Forelimb muscle (tissue), 1 donor: Measurements from ENCODE around the gene MYOZ2. TPM values are rescaled to one million over a fixed set of nuclear protein-coding genes. Genes with fewer than 3 reads are reported as not detected.

Experiments
- DNase-seq: peaks from one replicate; pipeline ENCODE4 v3.0.0-alpha.2; 2013; ENCODE audit warnings: low read depth
- polyA plus RNA-seq: library from polyadenylated mRNA; unstranded; fragments of 120-200 nt; gene quantifications from one replicate; pipeline ENCODE4 v1.2.1, GENCODE V29; 2013; ENCODE audit not compliant: insufficient read length

MYOZ2 gene
- polyA plus RNA-seq = 322 TPM

DNA sequence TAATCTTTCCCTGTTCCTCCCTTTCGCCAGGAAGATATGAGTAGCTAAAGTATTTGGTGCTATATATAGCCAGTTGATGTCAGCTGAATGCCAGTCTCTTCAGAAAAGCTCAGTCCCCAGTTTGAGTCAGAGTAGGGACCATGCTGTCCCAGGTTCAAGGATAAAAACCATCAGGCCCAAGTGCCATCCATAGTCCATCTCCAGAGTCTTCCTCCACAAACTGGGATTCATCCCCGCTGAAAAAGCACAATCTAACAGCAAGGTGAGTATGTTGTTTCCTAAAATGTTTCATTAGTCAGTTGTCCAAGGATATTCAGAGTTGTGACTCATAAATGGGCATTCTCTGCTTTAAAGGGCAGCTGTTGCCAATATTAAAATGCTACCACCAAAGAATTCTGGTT, at the start of gene MYOZ2:
TSS of gene MYOZ2 (plus strand) at position 112 of the 401 bp plus-strand sequence. CDS start 694 bp downstream, outside the sequence.
- no peak for DNase-seq

DNA sequence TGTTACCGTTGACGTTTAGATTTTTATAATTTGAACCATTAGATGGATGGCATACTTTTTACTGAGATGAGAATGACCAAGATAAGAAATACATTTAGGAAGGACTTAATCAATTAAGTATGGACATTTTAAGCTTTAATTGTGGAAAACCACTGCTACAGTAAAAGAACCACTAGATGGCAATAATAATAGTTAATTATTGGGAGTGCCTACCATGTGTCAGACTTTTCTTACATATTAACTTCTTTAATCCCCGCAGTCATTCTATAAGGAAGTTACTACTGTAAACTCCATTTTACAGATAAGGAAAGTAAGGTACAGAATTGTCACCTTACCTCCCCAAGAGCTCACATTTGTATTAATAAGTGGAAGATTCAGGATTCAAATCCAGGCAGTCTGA, 48.5 kb upstream of the MYOZ2 start:
- no peak for DNase-seq

DNA sequence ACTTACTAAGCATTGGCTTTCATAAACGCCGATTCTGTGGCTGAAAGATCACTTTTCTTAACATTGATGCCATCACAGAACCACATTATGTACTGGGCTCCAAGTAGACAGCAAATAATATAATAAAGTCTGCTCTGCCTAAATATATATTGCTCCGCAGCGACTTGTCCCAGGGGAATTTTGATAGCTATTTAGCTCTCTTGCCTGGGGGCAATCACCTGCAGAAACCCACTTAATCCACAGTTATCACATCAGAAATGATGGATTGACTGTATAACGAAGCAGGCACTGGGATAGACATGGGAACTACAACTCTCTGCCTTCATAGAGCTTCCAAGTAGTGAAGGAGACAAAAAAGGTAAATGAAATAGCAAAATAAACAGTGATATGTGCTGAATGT, 48.0 kb upstream of the MYOZ2 start:
- no peak for DNase-seq

DNA sequence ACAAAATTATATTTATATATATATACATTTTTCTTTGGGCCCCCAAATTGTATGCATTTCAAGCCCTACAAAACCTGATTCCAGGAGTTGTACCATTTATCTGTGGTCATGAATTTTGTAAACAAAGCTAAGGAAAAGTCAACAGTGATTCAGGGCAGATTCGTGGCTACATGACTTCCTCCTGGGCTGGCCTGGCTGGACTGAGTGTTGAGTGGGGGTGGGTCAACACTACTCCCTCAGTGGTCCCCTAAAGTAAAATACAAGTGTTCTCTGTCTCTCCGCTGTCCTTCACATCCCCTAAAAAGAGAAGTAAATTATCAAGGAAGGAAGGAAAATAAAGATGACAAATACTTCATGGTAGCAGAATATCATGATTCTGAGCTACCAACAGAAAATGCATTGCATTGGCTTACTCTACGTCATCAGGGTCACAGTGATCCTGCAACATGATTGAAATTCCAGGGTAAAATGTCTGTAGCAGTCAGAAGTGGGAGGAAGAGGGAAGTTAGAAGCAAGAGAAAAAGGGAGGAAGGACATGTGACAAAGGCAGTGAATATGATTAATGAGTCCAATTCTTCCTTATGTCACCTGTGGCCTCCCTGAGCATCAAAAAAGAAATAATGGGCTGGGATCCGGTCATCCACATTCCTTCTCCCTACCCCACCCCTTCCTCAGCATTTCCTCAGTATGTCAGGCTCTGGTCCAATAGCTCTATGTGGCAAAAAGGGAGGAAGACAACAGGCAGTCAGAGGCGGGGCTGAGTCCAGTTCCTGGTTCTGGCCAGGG, 42.4 kb upstream of the MYOZ2 start:
- no peak for DNase-seq

DNA sequence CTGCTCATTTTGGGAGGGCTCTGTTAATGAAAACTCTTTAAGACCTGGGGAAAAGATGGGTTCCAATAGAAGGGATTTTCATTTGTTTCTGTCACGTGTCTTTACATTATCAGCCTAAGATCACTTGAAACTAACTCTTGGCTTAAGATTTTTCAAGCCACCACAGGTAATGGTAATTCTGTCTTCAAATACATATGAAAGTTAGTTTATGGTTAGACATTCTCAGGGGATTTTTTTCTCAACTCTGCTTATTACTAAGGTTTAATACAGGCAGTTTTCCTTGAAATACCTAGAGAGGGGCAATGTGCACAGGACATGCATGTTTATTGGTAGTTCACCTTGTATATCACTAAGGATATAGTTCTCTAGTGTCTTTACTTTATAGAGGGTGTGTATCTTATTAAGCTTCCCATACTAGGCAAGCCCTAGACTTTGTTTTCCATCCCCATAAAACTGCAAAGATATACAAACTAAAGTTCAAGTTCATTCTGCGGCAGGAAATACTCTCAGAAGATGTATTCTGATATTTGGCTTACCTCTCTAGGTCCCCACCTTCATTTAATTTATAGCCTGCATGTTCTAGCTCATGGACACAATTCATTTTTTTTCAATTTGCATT, 38.2 kb upstream of the MYOZ2 start:
- DNase-seq = no peak

DNA sequence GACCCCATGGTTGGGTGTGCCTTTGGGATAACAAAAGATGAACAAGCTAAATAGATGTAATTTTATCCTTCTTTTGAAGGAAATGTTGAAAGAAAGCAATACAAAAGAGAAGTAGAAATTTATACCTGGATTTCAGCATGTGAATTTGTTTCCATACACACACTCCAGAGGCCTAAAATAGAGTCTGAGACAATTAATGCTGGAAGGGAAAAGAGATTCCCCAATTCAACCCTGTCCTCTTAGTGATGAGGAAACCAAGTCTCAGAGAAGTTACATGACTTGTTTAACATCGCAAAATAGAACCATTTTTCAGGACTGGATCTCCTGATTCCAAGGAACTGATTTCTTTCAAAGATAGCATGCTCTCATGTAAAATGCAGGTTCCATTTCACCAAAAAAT, 37.3 kb upstream of the MYOZ2 start:
- DNase-seq = no peak

DNA sequence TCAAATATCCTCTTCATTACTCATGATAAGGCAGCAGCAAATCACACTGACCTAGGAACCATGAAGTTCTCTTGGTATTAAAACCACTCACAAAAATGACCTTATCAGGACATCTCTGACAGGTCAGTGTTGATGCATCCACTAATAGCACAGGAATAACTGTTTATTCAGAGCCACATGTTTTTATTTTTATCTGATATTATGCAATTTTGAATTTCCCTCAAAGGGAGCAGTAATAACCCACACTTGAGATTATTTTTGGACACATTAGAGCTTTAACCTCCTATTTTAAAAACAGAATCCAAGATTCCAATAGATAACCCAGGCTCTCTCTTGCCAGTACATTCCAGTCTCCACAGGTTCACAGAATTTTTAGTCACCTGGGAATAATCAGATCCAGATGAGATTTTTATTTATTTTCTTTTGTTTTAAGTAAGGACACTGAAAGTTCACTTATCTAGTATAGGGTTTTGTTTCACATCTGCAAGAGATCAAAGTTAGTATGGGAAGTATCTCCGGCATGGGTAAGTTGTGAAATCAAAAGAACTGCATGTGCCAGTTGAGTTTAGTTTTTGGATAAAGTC, 36.3 kb upstream of the MYOZ2 start:
- DNase-seq = no peak

DNA sequence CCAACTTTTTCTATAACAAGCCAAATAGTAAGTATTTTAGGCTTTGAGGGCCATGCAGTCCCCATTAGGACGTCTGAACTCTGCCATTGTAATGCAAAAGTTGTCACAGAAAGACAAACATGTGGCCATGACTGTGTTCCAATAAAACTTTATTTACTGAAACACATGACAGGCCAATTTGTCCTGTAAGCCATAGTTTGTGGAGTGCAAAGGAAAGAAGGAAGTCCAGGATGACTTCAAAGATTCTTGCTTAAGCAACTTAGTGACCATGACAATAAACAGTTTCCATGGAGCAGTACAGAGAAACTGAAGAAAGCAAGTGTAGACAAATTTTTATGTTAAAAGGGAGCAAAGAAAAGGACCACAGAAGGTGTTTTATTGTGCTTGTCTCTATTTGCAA, 35.0 kb upstream of the MYOZ2 start:
- no peak for DNase-seq

DNA sequence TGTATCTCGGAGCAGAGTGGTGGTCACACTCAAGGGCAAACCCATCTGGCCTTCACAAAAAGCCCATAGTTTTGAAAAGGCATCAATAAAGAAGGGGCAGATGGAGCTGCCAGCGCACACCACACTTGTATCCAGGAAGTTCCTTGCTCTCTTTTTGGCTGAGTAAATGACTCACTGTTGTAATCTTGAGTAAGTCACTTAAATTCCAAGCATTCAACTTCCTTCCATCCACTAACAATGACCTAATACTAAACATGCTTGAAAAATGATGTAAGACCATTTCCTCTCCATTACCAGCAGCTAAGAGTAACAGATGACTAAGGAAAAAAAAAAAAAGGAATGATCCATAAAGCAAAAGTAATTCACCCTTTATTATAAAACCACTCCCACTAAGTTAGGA, 32.4 kb upstream of the MYOZ2 start:
- no peak for DNase-seq

DNA sequence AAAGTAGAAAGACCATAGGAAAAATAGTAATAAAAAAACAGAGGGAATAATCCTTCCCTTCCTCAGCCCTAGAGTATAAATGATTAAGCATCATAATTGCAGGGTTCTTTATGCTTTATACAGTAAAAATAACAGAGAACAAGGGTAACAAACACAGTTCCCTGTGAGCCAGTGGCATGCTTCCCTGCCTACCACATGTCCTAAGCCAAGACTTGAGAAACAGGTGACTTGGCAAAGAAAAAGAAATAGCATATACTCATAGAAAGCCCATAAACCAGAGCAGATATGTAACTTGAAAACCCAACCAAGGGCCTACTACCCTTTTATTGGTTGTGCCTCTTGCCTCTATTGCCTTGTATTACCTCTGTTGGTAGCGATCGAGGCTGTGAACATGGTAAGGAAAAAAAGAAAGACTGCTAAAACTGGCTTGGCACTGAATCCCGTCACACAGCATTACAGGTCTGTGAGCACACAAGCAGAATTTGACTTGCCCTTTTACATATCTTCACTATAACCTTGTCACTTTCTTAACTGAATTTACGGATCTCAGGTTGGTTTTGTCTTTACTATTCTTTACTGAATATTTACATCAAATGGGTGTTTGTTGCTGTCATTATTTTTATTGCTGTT, 30.9 kb upstream of the MYOZ2 start:
- no peak for DNase-seq

DNA sequence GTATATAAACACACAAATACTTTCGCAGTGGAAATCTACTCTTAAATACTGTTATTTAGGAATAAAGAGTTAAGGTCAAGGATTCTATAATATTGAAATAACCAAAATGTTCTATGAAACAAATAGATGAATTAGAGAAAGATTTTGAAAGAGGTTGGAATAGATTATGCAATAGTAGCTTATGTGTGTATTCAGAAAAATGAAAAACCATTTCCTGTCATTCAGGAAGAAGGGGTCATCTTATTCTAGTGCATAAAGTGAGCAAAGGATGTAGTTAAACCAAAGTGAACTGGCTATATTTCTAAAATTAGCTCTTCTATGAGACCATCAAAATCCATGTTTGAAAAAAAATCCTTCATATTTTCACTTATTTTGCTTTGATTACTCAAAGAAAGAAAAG, 30.0 kb upstream of the MYOZ2 start:
- no peak for DNase-seq

DNA sequence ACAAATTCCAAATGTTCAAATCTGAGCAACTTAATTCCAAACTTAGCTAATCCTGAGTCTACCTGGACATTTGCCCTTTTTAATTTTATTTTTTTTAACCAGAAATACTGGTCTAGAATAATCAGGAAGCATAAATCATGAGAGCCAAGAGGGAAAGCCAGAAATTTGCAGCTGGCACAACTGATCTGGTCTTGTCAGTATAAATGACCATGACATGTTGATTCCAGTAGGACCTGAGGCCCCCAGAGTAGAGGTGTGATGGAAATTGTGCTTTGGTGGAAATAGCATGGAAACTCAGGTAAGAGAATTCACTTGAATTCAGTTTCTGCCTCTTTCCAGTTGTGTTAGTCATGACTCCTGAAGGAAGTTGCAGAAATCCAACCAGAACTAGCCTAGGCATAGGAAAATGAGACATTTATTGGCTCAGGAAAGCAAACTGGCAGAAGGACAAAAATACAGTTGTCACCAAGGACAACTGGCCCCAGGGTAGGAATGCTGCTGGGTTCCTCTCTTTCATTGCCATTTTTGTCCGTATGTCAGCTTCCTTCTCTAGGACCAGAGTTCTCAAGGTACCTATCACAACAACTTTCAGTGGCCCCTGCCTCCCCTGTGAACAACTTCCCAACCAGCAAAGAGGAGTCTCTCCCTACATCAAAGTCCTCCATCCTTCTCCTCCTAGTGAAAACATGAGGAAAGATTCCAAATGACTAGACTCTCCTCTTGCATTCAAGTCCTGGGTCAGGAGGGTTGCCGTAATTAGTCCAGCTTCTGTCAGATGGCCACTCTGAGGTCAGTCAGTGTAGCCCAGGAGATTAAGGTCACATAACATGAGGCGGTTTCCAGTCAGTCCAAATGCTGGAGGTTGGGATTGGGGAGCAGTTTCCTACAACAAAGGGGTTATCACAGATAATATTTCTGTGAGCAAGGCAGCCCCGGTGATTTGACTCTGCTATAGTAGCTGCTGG, 29.3 kb upstream of the MYOZ2 start:
- no peak for DNase-seq

DNA sequence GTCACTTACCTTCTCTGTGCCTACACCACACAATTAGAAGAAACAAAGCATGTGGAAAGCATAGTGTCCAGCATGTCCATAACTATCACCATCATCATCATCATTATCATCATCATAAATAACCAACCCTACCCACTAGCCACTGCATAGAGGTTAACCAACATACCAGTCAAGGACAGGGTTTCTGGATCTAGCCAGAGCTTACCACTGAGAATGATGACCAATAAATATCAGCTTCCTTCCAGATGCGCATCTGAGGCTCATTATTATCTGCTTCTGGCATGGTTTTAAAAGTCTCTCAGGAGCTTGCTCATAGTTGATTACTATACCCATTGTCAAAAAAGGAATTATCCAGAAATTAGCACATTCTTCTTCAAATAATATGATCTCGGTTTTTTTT, 25.5 kb upstream of the MYOZ2 start:
- no peak for DNase-seq

DNA sequence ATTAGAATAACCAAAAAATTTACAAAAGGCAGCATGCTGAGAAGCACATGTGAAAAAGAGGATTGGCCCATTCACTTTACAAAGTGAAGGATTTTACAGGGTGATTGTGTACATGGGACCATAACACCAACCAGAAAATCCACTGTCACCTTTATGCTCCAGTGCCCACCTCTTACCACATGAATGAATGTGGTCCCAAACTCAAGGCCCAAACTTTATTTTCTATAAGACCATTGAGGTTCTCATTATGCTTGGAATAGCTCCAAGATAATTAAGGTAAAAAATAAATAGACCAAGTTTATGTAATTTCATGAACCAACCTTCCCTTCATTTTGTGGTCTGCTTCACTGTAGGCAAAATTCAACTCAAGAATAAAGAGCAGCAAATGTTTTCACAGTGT, 24.3 kb upstream of the MYOZ2 start:
- DNase-seq = no peak

DNA sequence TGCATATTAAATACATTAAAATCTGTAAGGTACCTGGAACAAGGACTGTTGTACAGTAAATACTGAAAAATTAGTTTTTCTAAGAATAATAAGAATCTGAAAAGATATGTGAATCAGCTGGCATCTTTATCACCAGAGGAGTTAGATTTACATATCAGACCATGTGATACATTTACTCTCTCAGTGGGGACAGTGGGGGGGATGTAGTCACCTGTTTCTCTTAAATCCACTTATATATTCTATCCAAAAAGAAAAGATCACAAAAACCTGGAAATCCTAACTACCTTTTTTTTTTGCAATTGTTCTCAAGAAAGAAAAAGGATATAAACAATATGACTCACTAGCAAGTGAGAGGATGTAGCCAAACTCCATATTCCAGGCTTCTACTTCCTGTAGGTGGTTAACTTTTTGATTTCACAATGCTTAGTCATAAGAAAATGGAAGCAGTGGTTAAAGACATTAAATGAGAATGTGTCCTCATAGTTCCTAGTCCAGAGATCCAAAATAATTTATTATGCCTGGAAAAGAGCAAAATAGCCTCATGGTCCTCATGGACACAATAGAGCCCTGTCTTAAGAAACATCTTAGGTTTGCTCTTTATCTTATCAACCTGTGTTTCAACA, 22.5 kb upstream of the MYOZ2 start:
- no peak for DNase-seq

DNA sequence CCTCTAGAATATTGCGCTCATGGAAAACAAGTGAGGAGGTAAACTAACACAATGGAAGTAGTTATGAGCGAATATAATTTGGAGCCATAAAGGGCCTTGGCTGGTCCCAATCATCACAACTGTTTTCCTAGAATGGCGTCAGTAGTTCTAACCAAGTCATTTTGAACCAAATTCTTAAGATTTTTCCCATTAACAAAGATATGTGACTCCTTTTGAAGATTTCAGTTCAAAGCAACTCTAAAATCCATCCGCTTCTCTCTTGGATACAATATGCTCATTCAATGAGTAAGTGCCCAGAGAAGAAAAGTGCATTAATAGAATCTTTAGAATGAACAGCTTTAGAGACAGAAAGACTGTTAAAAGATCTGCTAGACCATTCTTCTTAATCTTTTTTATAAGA, 19.6 kb upstream of the MYOZ2 start:
- no peak for DNase-seq

DNA sequence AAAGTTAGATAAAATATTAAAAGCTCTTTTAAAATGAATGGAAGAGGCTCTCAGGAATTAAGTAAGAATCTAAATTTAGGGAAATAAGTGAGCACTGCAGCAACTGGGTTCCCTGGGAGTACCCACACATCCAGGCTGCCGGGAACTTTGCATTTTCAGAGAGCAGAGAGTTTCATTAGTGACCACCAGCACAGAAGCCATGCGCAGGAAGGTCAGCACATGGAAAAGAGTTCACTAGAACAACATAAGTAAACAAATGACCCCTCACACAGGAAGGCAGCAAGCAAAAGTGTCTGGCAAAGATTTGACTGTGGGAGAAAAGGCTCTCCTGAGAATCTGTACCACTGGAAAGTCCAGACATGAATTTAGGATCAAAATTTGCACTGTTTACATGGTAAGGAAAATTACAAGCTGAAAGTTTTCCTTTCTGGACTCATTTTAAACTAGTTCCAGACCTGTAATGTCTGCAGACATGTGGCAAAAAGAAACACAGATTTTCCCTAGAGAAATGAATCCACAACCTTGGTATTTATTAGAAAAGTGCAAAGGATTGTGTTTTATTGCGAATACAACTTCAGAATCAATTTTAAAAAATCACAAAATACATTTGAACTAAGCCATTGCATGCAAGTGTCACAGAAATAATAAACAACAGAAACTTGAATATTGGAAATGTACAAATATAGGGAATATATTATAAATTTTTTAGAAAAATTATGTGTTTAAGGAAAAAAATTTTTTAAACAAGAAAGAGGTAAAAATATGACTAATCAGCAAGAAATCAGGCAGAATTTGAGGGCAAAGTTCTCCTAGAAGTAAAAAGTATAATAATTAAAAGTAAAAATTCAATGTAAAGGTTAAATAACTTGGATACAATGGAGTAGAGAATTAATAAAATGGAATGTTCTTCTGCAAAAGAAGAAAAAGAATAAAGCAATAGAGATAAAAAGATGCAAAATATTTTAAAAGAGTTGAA, 18.4 kb upstream of the MYOZ2 start:
- DNase-seq = no peak

DNA sequence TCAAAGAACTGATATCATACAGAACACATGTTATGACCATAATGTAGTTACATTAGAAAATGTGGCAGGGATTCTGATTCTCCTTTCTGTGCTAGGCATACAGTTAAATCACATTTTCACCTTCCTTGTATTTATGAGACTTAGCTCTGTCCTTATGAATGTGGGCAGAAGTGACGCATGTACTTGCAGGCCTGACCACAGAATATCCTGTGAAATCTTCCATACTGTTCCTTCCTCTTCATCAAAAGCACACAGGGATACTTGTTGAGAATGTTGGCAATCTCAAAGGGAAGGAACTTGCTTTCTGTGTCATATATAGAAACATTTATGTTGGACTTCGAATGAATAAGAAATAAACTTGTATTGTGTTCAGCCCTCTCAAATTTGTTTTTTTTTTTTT, 17.2 kb upstream of the MYOZ2 start:
- no peak for DNase-seq

DNA sequence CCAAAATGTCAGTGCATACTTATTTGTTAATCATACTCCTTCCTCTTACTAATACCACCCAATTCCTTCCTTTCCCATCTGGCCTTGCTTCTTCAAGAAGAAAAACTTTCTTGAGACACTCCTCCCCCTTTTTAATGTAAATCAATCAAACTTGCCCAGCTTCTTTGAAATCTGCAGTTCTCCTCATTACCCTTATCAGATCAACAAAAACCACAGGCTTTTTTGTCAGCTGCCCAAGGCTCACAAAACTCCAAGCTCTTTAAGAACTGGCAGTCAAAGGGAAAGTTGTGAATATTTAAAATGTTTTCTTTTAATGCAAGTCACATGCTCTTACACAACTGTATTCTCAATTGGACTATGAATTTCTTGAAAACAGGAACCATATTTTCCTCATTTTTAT, 11.3 kb upstream of the MYOZ2 start:
- DNase-seq = no peak

DNA sequence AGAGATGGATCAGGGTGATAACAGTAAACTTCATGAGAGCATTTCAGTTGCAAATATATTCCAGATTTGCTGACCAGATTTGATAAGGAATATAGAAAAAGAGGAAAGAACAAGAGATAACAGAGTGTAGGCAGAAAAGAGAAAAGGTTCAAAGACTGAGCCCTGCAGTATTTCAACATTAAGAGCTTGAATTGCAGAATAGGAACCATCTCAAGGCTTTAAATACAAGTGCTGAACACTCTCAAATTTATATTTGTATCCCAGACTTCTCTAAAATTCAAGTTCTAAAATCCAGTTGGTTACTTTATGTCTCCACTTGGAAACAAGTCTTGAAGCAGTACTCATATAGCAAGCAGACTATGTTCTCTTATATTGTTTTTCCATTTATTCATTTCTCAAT, 9.7 kb upstream of the MYOZ2 start:
- no peak for DNase-seq
